CD4-positive, CD25-positive, alpha-beta regulatory T cell (primary cell): Measurements from ENCODE around the gene CFLAR. TPM values are rescaled to one million over a fixed set of nuclear protein-coding genes. Genes with fewer than 3 reads are reported as not detected.

Source experiments
- ATAC-seq, 2 donors: fragments of 150-1000 bp; cut with Tn5 transposase; one replicate each; pipeline ENCODE4 v1.10.0; 2021; ENCODE audit warnings: low read depth in 2 of 2, moderate number of reproducible peaks in 2 of 2, moderate library complexity in 1 of 2
- DNase-seq, 3 donors: peaks; one replicate each; pipeline versions ENCODE4 v3.0.0 to v3.0.0-alpha.2; 2012 to 2022; ENCODE audit warnings: mixed read lengths in 1 of 3
- H3K27ac ChIP-seq: one replicate; pipeline ENCODE4 v1.7.0; 2013; ENCODE audit warnings: mild to moderate bottlenecking, low read length; ENCODE audit not compliant: insufficient read depth, poor library complexity, severe bottlenecking
- H3K27me3 ChIP-seq: one replicate; pipeline ENCODE4 v1.7.0; 2013; ENCODE audit warnings: low read length; ENCODE audit not compliant: control insufficient read depth, insufficient read depth
- H3K36me3 ChIP-seq: one replicate; pipeline ENCODE4 v1.7.0; 2013; ENCODE audit warnings: mild to moderate bottlenecking, low read length, moderate library complexity; ENCODE audit not compliant: control insufficient read depth, insufficient read depth
- H3K4me1 ChIP-seq: 2 replicates; pipeline ENCODE4 v1.7.0; 2013; ENCODE audit warnings: mild to moderate bottlenecking, low read length; ENCODE audit not compliant: insufficient read depth, control insufficient read depth, poor library complexity, severe bottlenecking
- H3K4me3 ChIP-seq: one replicate; pipeline ENCODE4 v1.7.0; 2013; ENCODE audit warnings: low read depth, mild to moderate bottlenecking, low read length, moderate library complexity
- H3K9me3 ChIP-seq, 2 experiments: 1 replicate in 1 of 2; 2 replicates in 1 of 2; pipeline ENCODE4 v1.7.0; 2013; ENCODE audit warnings: low read length in 2 of 2, mild to moderate bottlenecking in 1 of 2, moderate library complexity in 1 of 2; ENCODE audit not compliant: control insufficient read depth in 2 of 2
- H3K27ac Mint-ChIP-seq, 3 donors: one replicate each; pipeline ENCODE4 v1.8.0; 2020 to 2022; ENCODE audit warnings: mild to moderate bottlenecking in 3 of 3, mixed read lengths in 3 of 3, moderate library complexity in 2 of 3
- H3K27me3 Mint-ChIP-seq: one replicate; pipeline ENCODE4 v1.8.0; 2022; ENCODE audit warnings: mild to moderate bottlenecking, mixed read lengths
- H3K36me3 Mint-ChIP-seq: one replicate; pipeline ENCODE4 v1.8.0; 2020; ENCODE audit warnings: mixed read lengths
- H3K4me1 Mint-ChIP-seq, 4 donors: one replicate each; pipeline ENCODE4 v1.8.0; 2020 to 2022; ENCODE audit warnings: mixed read lengths in 4 of 4, mild to moderate bottlenecking in 1 of 4
- H3K4me3 Mint-ChIP-seq, 4 donors: one replicate each; pipeline ENCODE4 v1.8.0; 2020 to 2022; ENCODE audit warnings: mild to moderate bottlenecking in 4 of 4, mixed read lengths in 4 of 4, moderate library complexity in 3 of 4
- H3K9me3 Mint-ChIP-seq, 7 donors: one replicate each; pipeline ENCODE4 v1.8.0; 2020 to 2022; ENCODE audit warnings: mixed read lengths in 7 of 7, mild to moderate bottlenecking in 3 of 7, moderate library complexity in 2 of 7
- polyA plus RNA-seq, 4 donors: library from polyadenylated mRNA; unstranded; fragments of 300-500 nt; fragmentation: Illumina TruSeq; gene quantifications; one replicate each; pipeline ENCODE4 v1.2.3, GENCODE V29; 2021
- total RNA-seq: library from RNA; stranded (reverse); gene quantifications from one replicate; pipeline ENCODE4 v1.2.3, GENCODE V29; 2022

Gene CFLAR
- total RNA-seq, result 306 TPM
- polyA plus RNA-seq, result 100 to 1,000 TPM; 118 to 159 (median 132) TPM

- H3K9me3 Mint-ChIP-seq, result no peaks in the 10 kb centered on the region
- peaks cover 0 to 41% (median 19%) of the 10 kb centered on the region in 4 donors for H3K4me1 Mint-ChIP-seq
- ATAC-seq (peak; percentile 45 to 52), DNase-seq (peak; percentile 75 to 91 (median 77))
- H3K36me3 Mint-ChIP-seq, result peaks cover 12% of the 10 kb centered on the region
- H3K27ac Mint-ChIP-seq, result peak within 1 kb of the TSS; percentile 90 to 100 (median 99)
- Histone ChIP-seq H3K27me3 (no peaks in the 10 kb centered on the region), H3K4me3 (peak within 1 kb of the TSS; percentile 100), H3K9me3 (no peaks in the 10 kb centered on the region), H3K4me1 (peaks cover 58% of the 10 kb centered on the region), H3K36me3 (no peaks in the 10 kb centered on the region), H3K27ac (peak within 1 kb of the TSS; percentile 93)
- peaks cover 5% of the 10 kb centered on the region for H3K27me3 Mint-ChIP-seq
- H3K4me3 Mint-ChIP-seq, result peak within 1 kb of the TSS; percentile 93 to 96 (median 94)
These were observed at the start of gene CFLAR for GRCh38 chr2:201116115-201116958. Gene CFLAR, plus strand, starts transcription at chr2:201116164. Its CDS starts 13,702 bp downstream, at chr2:201129866.

GRCh38 chr2:201070948-201071478 lies 45.0 kb upstream of the CFLAR start:
- peak overlapping the region; percentile 95 to 98 (median 98) for H3K4me3 Mint-ChIP-seq
- peak; percentile 8 to 9 for ATAC-seq
- Histone ChIP-seq H3K9me3 (no peaks in the 10 kb centered on the region), H3K4me3 (peak overlapping the region; percentile 99), H3K36me3 (no peaks in the 10 kb centered on the region), H3K27ac (peak overlapping the region; percentile 90), H3K27me3 (no peaks in the 10 kb centered on the region), H3K4me1 (peaks cover 42% of the 10 kb centered on the region)
- H3K27me3 Mint-ChIP-seq, result peaks cover 7% of the 10 kb centered on the region
- peaks cover 25 to 65% (median 50%) of the 10 kb centered on the region in 4 donors for H3K4me1 Mint-ChIP-seq
- peak overlapping the region; percentile 86 to 98 (median 96) for H3K27ac Mint-ChIP-seq
- DNase-seq, result no peak
- H3K36me3 Mint-ChIP-seq, result peaks cover 3% of the 10 kb centered on the region
- H3K9me3 Mint-ChIP-seq, result no peaks in the 10 kb centered on the region

- peaks cover 25 to 62% (median 48%) of the 10 kb centered on the region in 4 donors for H3K4me1 Mint-ChIP-seq
These were observed 44.3 kb upstream of the CFLAR start, which contains the start of the genes HYCC2 and NDUFB3 for GRCh38 chr2:201071479-201072200. Gene HYCC2, minus strand, starts transcription at chr2:201071671. Its CDS starts 47,662 bp downstream, at chr2:201024009. Gene NDUFB3, plus strand, starts transcription at chr2:201072001. Its CDS starts 6,882 bp downstream, at chr2:201078883.

GRCh38 chr2:201072201-201072530 lies 43.8 kb upstream of the CFLAR start:
- Histone ChIP-seq H3K27ac (peak overlapping the region; percentile 90), H3K4me3 (peak overlapping the region; percentile 99), H3K36me3 (no peaks in the 10 kb centered on the region), H3K4me1 (peaks cover 42% of the 10 kb centered on the region), H3K27me3 (no peaks in the 10 kb centered on the region), H3K9me3 (no peaks in the 10 kb centered on the region)
- ATAC-seq, result no peak
- Mint-ChIP-seq H3K4me3 (peak overlapping the region; percentile 95 to 98 (median 98)), H3K36me3 (no peaks in the 10 kb centered on the region), H3K27me3 (peaks cover 7% of the 10 kb centered on the region), H3K4me1 (peaks cover 25 to 57% (median 42%) of the 10 kb centered on the region in 4 donors), H3K27ac (peak overlapping the region; percentile 86 to 98 (median 96)), H3K9me3 (no peaks in the 10 kb centered on the region)
- no peak for DNase-seq

More at GRCh38 chr2:201071479-201072200, 44.3 kb upstream of the CFLAR start, which contains the start of the genes HYCC2 and NDUFB3:
- H3K9me3 ChIP-seq, result no peaks in the 10 kb centered on the region
- peak within 1 kb of the TSS; percentile 90 for H3K27ac ChIP-seq
- H3K4me3 ChIP-seq, result peak within 1 kb of the TSS; percentile 99
- H3K27ac Mint-ChIP-seq, result peak within 1 kb of the TSS; percentile 86 to 98 (median 96)
- peaks cover 3% of the 10 kb centered on the region for H3K36me3 Mint-ChIP-seq
- peak; percentile 90 to 98 (median 96) for DNase-seq
- peak within 1 kb of the TSS; percentile 95 to 98 (median 98) for H3K4me3 Mint-ChIP-seq
- ATAC-seq, result peak; percentile 96 to 97
- H3K27me3 ChIP-seq, result no peaks in the 10 kb centered on the region
- no peaks in the 10 kb centered on the region for H3K36me3 ChIP-seq
- H3K9me3 Mint-ChIP-seq, result no peaks in the 10 kb centered on the region
- H3K4me1 ChIP-seq, result peaks cover 42% of the 10 kb centered on the region
- H3K27me3 Mint-ChIP-seq, result peaks cover 7% of the 10 kb centered on the region

GRCh38 chr2:201073071-201073470 lies 42.9 kb upstream of the CFLAR start:
- Histone ChIP-seq H3K9me3 (no peaks in the 10 kb centered on the region), H3K4me1 (peaks cover 42% of the 10 kb centered on the region), H3K27me3 (no peaks in the 10 kb centered on the region), H3K36me3 (no peaks in the 10 kb centered on the region), H3K27ac (no peak overlapping the region), H3K4me3 (peak overlapping the region; percentile 99)
- Mint-ChIP-seq H3K27me3 (peaks cover 7% of the 10 kb centered on the region), H3K36me3 (no peaks in the 10 kb centered on the region), H3K4me3 (peak overlapping the region; percentile 32 to 84 (median 68)), H3K9me3 (no peaks in the 10 kb centered on the region), H3K27ac (peak overlapping the region in 1 of 3 donors; percentile 51), H3K4me1 (peaks cover 27 to 50% (median 40%) of the 10 kb centered on the region in 4 donors)
- ATAC-seq (no peak), DNase-seq (no peak)

- Histone ChIP-seq H3K4me3 (no peak overlapping the region), H3K27me3 (no peaks in the 10 kb centered on the region), H3K36me3 (peaks cover 14% of the 10 kb centered on the region), H3K4me1 (peaks cover 25% of the 10 kb centered on the region), H3K27ac (no peak overlapping the region), H3K9me3 (no peaks in the 10 kb centered on the region)
- no peak for ATAC-seq
- Mint-ChIP-seq H3K4me1 (peaks cover 19 to 40% (median 31%) of the 10 kb centered on the region in 4 donors), H3K9me3 (no peaks in the 10 kb centered on the region), H3K27me3 (peaks cover 7% of the 10 kb centered on the region), H3K4me3 (peak overlapping the region in 1 of 4 donors; percentile 52), H3K36me3 (peaks cover 2% of the 10 kb centered on the region), H3K27ac (no peak overlapping the region)
- DNase-seq, result no peak
These were observed 41.0 kb upstream of the CFLAR start for GRCh38 chr2:201074996-201075395.

- H3K27ac Mint-ChIP-seq, result peak overlapping the region in 2 of 3 donors; percentile 12 to 74
- H3K27ac ChIP-seq, result no peak overlapping the region
- no peak overlapping the region for H3K4me3 Mint-ChIP-seq
- peaks cover 3 to 11% (median 6%) of the 10 kb centered on the region in 4 donors for H3K4me1 Mint-ChIP-seq
- peaks cover 38% of the 10 kb centered on the region for H3K36me3 ChIP-seq
- H3K4me1 ChIP-seq, result no peaks in the 10 kb centered on the region
- no peaks in the 10 kb centered on the region for H3K9me3 Mint-ChIP-seq
- DNase-seq (no peak), ATAC-seq (no peak)
- H3K27me3 Mint-ChIP-seq, result no peaks in the 10 kb centered on the region
- peaks cover 15% of the 10 kb centered on the region for H3K36me3 Mint-ChIP-seq
- no peak overlapping the region for H3K4me3 ChIP-seq
- no peaks in the 10 kb centered on the region for H3K9me3 ChIP-seq
- no peaks in the 10 kb centered on the region for H3K27me3 ChIP-seq
These were observed 31.1 kb upstream of the CFLAR start for GRCh38 chr2:201084863-201085262.
